RPMI7951 (cell line): ENCODE results near the gene TAF1L. TPM values are rescaled to one million over a fixed set of nuclear protein-coding genes. Genes with fewer than 3 reads are reported as not detected.

ENCODE experiments used
- DNase-seq: peaks from one replicate; pipeline ENCODE4 v3.0.0-alpha.2; 2012; ENCODE audit warnings: low read depth
- total RNA-seq: library from RNA; depleted of rRNA; stranded (reverse); fragments of >200 nt; shearing (Covaris generic); gene quantifications from 2 replicates; pipeline ENCODE4 v1.2.3, GENCODE V29; 2014; rRNA removed

Gene TAF1L
- total RNA-seq, 1 experiment from 2014 or later = not detected

- DNase-seq = peak; percentile 38
These were observed 46.3 kb downstream of the TAF1L start for GRCh38 chr9:32589083-32589723.

- no peak for DNase-seq
These were observed 47.6 kb downstream of the TAF1L start for GRCh38 chr9:32587901-32588300.

DNA sequence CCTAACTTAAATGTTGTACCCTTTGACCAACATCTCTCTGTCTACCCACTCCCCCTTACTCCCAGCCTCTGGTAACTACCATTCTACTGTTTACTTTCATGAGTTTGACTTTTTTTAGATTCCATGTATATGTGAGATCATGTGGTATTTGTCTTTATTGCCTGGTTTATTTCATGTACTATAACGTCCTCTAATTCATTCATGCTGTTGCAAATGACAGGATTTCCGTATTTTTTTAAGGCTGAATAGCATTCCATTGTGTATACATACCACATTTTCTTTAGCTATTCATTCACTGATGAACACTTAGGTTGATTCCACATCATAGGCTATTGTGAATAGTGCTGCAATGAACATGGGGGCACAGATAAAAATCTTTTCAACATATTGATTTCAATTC is 50.7 kb downstream of the TAF1L start:
- no peak for DNase-seq

GRCh38 chr9:32581512-32582143 is 53.8 kb downstream of the TAF1L start:
- DNase-seq = peak; percentile 47

GRCh38 chr9:32580631-32581300 is 54.7 kb downstream of the TAF1L start:
- DNase-seq = no peak

- peak; percentile 47 for DNase-seq
These were observed 55.6 kb downstream of the TAF1L start for GRCh38 chr9:32579706-32580331.

Other genes with a start within 250 kb of the TAF1L start
- gene RIGI, start 109.5 kb downstream of the TAF1L start, total RNA-seq = 12.0 and 13.5 TPM in 2 replicates
- gene SMIM27, start 83.3 kb downstream of the TAF1L start, total RNA-seq = 8.8 and 9.1 TPM in 2 replicates
- 15.8 and 23.8 TPM in 2 replicates for gene TOPORS, start 83.1 kb downstream of the TAF1L start, total RNA-seq
- gene NDUFB6, start 62.5 kb downstream of the TAF1L start, total RNA-seq = 180 and 184 TPM in 2 replicates
- not detected in 2 replicates for gene TMEM215, start 147.9 kb upstream of the TAF1L start, total RNA-seq